GM12874 (cell line): ENCODE measurements around the gene CGNL1.

Experiments used
- CTCF ChIP-seq: IDR thresholded peaks from 2 replicates; pipeline ENCODE4 v1.5.1; 2011; ENCODE audit warnings: low read depth, mild to moderate bottlenecking, control low read depth, low read length, moderate library complexity; ENCODE audit not compliant: insufficient read depth

CGNL1 gene

GRCh38 chr15:57596301-57596855 is 220.1 kb downstream of the CGNL1 start:
- no peak for TF ChIP-seq CTCF

- no peak for TF ChIP-seq CTCF
Measured at GRCh38 chr15:57596978-57597377, 220.7 kb downstream of the CGNL1 start.

- TF ChIP-seq CTCF = no peak
Measured at GRCh38 chr15:57597431-57597830, 221.1 kb downstream of the CGNL1 start.

- TF ChIP-seq CTCF = no peak
Measured at GRCh38 chr15:57598346-57598745, 222.0 kb downstream of the CGNL1 start.

GRCh38 chr15:57599296-57599810 is 223.0 kb downstream of the CGNL1 start:
- no peak for TF ChIP-seq CTCF

GRCh38 chr15:57600197-57600596 is 223.9 kb downstream of the CGNL1 start:
- no peak for TF ChIP-seq CTCF
